ENCODE results near the gene CRLF2. TPM values are rescaled to one million over a fixed set of nuclear protein-coding genes. Genes with fewer than 3 reads are reported as not detected.

Gene CRLF2
- total RNA-seq, 1 donor from 2014 or later, result not detected

DNA sequence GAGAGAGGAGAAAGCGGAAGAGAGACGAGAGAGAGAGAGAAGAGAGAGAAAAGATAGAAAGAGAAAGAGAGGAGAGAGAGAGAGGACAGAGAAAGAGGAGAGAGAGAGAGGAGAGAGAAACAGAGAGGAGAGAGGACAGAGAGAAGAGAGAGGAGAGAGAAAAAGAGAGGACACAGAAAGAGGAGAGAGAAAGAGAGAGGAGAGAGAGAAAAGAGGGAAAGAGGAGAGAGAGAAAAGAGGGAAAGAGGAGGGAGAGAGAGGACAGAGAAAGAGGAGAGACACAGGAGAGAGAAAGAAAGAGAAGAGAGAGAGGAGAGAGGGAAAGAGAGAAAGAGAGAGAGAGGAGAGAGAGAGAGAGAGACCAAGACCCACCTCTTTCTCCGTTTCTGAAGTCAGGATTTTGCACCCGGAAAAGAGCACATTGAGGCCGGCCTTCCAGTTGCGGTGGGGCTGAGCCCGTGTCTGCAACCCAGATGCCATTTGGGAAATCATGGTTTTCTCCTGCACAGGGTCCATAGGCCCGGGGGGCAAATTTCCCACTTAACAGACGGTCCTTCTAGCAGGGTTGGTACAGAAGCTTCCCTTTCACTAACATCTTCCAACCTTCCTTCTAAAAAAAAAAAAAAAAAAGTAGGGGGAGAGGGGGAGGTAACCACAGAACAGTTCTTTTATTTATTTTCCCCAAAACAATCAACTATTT is 60.9 kb downstream of the CRLF2 start:
- intact Hi-C loops (cut with micrococcal nuclease), result no loop called here
- DNase-seq (no peak), ATAC-seq (ENCODE audit: low read depth) (no peak)
- Mint-ChIP-seq H3K9me3 (no peaks in the 10 kb centered on the region), H3K36me3 (ENCODE audit: low read depth) (no peaks in the 10 kb centered on the region), H3K27ac (no peak overlapping the region), H3K4me3 (no peak overlapping the region), H3K27me3 (no peaks in the 10 kb centered on the region), H3K4me1 (no peaks in the 10 kb centered on the region)
- CTCF ChIA-PET, result no interaction called here
- POLR2A ChIA-PET, result no interaction called here
- TF ChIP-seq, protein P1, sequence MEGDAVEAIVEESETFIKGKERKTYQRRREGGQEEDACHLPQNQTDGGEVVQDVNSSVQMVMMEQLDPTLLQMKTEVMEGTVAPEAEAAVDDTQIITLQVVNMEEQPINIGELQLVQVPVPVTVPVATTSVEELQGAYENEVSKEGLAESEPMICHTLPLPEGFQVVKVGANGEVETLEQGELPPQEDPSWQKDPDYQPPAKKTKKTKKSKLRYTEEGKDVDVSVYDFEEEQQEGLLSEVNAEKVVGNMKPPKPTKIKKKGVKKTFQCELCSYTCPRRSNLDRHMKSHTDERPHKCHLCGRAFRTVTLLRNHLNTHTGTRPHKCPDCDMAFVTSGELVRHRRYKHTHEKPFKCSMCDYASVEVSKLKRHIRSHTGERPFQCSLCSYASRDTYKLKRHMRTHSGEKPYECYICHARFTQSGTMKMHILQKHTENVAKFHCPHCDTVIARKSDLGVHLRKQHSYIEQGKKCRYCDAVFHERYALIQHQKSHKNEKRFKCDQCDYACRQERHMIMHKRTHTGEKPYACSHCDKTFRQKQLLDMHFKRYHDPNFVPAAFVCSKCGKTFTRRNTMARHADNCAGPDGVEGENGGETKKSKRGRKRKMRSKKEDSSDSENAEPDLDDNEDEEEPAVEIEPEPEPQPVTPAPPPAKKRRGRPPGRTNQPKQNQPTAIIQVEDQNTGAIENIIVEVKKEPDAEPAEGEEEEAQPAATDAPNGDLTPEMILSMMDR (IDR thresholded peaks at IDR 0.05), result no peak

DNA sequence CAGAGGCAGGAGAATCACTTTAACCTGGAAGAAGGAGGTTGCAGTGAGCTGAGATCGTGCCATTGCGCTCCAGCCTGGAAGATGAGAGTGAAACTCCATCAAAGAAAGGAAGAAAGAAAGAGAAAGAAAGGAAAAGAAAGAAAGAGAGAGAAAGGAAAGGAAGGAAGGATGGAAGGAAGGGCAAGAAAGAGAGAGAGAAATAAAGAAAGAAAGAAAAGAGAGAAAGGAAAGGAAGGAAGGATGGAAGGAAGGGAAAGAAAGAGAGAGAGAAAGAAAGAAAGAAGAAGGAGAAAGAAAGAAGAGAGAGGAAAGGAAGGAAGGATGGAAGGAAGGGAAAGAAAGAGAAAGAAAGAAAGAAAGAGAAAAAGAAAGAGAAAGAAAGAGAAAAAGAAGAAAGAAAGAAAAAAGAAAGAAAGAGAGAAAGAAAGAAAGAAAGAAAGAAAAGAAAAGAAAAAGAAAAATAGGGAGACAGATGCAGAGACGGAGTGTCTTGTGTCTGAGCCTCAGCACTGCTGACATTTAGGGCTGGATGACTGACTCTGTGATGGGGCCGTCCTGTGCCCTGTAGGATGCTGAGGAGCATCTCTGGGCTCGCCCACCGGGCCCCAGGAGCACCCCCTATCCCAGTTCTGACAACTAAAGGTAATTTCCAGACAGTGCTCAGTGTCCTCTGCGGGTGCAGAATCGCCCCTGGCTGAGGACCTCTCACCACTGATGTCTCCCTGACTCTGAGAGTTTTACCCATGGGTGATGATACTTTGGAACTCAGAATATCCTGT is 61.7 kb downstream of the CRLF2 start:
- no peak for DNase-seq
- H3K27ac Mint-ChIP-seq, result no peak overlapping the region
- no peaks in the 10 kb centered on the region for H3K4me1 Mint-ChIP-seq

DNA sequence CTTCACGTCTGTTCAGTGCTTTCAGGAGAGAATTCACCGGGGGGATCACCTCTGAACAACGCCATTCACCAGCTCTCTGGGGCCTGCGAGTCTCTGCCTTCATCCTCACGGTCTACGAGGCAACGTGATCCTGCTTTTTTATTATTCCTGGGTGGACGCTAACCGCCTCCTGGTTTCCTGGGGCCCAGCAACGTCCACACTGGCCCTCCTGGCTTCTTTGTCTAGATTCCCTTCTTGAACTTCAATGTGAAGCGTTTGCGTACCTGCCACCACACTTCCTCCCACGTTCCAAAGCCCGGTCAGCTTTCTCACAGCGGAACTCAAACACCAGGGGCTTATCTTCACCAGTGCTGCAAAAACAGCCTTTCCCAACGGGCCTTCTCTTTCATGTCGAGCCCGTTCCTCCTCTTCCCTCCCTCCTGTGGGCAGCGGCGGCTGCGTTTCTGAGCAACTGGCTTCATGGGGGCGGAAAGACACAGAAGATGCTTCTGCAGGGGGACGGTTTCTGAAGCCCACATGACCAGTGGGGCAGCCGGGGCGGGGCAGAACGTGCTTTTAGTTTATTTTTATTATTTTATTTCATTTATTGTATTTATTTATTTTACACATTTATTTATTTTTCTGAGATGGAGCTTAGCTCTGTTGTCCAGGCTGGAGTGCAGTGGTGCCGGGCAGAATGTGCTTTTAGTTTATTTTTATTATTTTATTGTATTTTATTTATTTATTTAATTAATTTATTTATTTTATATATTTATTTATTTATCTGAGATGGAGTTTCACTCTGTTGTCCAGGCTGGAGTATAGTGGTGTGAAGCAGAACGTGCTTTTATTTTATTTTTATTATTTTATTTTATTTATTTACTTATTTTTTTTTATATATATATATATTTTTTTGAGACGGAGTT is 64.6 kb downstream of the CRLF2 start:
- ATAC-seq (ENCODE audit: low read depth), result no peak
- H3K27ac Mint-ChIP-seq, result no peak overlapping the region
- H3K4me3 Mint-ChIP-seq, result no peak overlapping the region
- TF ChIP-seq, protein P1 (IDR thresholded peaks at IDR 0.05), result no peak
- ChIA-PET CTCF (no interaction called here), POLR2A (no interaction called here)
- no peak for DNase-seq
- intact Hi-C loops (cut with micrococcal nuclease), result no loop called here
- H3K9me3 Mint-ChIP-seq, result no peaks in the 10 kb centered on the region
- H3K4me1 Mint-ChIP-seq, result no peaks in the 10 kb centered on the region
- H3K27me3 Mint-ChIP-seq, result no peaks in the 10 kb centered on the region
- no peaks in the 10 kb centered on the region for H3K36me3 Mint-ChIP-seq (ENCODE audit: low read depth)

More for the DNA sequence above, 61.7 kb downstream of the CRLF2 start:
- CTCF ChIA-PET, result no interaction called here
- Mint-ChIP-seq H3K4me3 (no peak overlapping the region), H3K36me3 (ENCODE audit: low read depth) (no peaks in the 10 kb centered on the region), H3K9me3 (no peaks in the 10 kb centered on the region), H3K27me3 (no peaks in the 10 kb centered on the region)
- no peak for ATAC-seq (ENCODE audit: low read depth)
- POLR2A ChIA-PET, result no interaction called here
- intact Hi-C loops (cut with micrococcal nuclease), result no loop called here
- TF ChIP-seq, protein P1 (IDR thresholded peaks at IDR 0.05), result no peak

DNA sequence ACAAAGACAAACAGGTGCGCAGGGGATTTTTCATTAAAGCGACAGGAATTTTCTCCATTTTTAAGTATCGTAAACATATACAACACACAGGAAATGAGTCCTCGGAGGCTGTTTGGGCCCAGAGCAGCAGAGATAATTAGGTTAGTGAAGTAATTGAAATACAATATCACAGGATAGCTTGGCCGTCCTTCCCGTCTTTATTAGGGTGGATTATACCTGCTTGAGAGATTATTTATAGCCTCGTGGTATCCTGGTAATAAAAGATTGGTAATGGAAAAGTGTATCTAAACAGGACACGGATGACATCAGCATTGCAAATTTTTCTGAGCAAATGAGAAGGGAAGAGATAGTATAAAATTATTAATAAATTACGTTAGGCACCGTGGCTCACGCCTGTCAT is 68.2 kb downstream of the CRLF2 start:
- Mint-ChIP-seq H3K4me1 (no peaks in the 10 kb centered on the region), H3K27ac (no peak overlapping the region), H3K4me3 (no peak overlapping the region), H3K27me3 (no peaks in the 10 kb centered on the region), H3K36me3 (ENCODE audit: low read depth) (no peaks in the 10 kb centered on the region), H3K9me3 (no peaks in the 10 kb centered on the region)
- intact Hi-C loops (cut with micrococcal nuclease), result no loop called here
- ATAC-seq (ENCODE audit: low read depth) (no peak), DNase-seq (no peak)
- ChIA-PET CTCF (no interaction called here), POLR2A (no interaction called here)
- TF ChIP-seq, protein P1 (IDR thresholded peaks at IDR 0.05), result no peak

Other genes starting within 250 kb of the CRLF2 start
- gene CSF2RA, start 56.2 kb upstream of the CRLF2 start, total RNA-seq, result 0.69 TPM in 1 of 2 replicates, not detected in the other
- gene IL3RA, start 124.1 kb upstream of the CRLF2 start, total RNA-seq, result 0.53 and 0.66 TPM in 2 replicates
- 436 and 472 TPM in 2 replicates for gene SLC25A6, start 179.5 kb upstream of the CRLF2 start, total RNA-seq
- gene ASMTL, start 240.3 kb upstream of the CRLF2 start, total RNA-seq, result 49.2 and 52.1 TPM in 2 replicates

Data from activated B cell treated with CpG ODN at 0.5 μM for 24 hours (primary cell).